SIG-M5 treated with dmso at 0.1 percent for 504 hours (cell line): ENCODE results near the gene RUNX1.

Experiments used
- DNase-seq: peaks from one replicate; lab custom pipeline; 2025; ENCODE audit not compliant: unreplicated experiment; lab: John Stamatoyannopoulos, UW

RUNX1 gene

GRCh38 chr21:35017256-35017655, 31.8 kb downstream of the RUNX1 start:
- DNase-seq: no peak

GRCh38 chr21:35016517-35017188, 32.4 kb downstream of the RUNX1 start:
- no peak for DNase-seq

- DNase-seq: no peak
These were observed 33.0 kb downstream of the RUNX1 start for GRCh38 chr21:35016071-35016470.

GRCh38 chr21:35015435-35016024, 33.6 kb downstream of the RUNX1 start:
- peak; percentile 15 for DNase-seq

DNA sequence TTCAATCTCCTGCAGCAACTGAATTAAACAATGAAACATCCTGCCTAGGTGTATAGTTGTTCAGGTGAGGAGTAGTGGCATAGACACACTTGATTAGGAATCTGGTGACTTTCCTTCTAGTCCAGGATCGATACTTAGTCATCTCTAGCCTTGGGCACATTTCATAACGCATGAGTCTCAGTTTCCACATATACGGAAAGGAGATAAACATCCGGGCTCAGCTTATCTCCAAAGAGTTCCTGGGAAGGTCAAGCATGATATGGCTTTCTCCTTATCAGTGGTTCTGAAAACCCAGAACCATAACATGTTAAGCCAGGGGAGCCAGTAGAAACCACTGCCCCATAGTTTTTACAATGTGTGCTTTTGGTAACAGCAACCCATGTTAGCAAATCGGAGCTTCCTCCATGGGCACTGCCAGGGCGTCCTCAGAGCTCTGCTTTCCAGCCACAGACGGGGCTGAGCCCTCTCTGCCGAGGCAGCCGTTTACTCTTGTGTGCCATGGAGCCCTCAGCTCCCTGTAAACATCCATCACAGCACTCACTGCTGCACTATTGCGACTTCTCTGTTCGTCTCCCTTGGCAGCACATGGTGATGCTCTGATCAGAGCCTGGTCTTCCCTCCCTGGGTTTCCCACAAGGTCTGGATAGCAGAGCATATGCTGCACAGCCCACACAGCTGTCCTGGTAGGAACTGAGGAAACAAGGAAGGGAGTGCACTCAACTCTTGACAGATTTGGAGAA, 34.6 kb downstream of the RUNX1 start:
- no peak for DNase-seq

DNA sequence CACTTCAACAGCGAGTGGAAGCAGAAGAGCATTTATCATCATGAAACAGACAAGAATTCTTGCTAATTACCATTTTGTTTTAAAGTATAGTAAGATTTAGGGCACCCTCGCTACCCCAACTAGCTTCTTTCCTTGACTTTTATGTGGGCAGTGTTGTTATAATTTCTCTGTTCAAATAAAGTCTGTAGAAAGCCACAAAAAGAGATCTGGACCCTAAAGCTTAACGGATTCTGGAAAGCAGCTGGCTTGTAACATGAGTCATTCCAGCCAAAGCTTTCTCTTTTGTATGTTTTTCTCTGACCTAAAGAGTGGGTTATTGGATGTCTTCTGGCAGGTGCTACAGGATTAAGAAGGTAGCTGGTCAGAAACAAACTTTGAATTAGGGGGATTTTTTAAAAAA, 37.4 kb downstream of the RUNX1 start:
- no peak for DNase-seq

- no peak for DNase-seq
These were observed 38.7 kb downstream of the RUNX1 start for GRCh38 chr21:35010447-35010846.

DNA sequence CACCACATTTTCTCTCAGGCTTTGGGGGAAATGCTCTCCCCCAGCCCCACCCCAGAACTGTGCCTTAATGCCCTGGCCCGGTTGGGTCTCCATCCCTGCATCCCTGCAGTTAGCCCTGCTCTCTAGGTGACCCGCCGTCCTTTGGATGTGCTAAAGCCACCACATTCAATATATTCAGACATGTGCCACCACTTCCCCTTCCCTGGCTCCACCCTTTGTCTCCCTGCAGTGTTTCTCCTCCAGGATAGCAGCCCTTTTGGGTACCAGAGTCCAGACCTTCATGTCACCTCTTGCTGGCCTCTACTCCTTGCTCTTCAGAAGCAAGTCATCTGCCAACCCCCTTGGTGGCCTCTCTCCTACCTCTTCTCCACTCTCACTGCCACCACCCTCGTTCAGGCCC, 41.8 kb downstream of the RUNX1 start:
- DNase-seq: no peak

DNA sequence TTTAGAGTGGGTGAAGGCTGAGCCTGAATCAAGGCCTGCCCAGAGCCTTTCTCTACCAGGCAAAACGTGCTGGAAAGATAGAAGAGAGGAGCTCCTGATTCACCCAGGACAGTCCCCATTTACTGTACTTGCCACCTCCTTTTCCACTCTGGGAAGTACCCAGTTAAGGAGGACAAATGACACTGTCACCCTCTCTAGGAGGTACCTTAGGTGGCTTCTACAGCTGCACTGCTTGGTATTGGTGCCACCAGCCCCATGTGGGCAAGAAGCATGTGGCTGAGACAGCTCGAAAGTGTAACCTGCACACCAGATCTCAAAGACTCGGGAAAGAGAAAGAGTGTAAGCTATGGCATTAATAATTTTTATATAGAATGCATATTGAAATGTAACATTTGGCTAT, 42.3 kb downstream of the RUNX1 start:
- no peak for DNase-seq

- no peak for DNase-seq
These were observed 42.9 kb downstream of the RUNX1 start for GRCh38 chr21:35006248-35006647.

- no peak for DNase-seq
These were observed 43.4 kb downstream of the RUNX1 start for GRCh38 chr21:35005560-35006224.

GRCh38 chr21:35005077-35005476, 44.0 kb downstream of the RUNX1 start:
- no peak for DNase-seq

GRCh38 chr21:35004314-35004713, 44.8 kb downstream of the RUNX1 start:
- no peak for DNase-seq

- no peak for DNase-seq
These were observed 46.0 kb downstream of the RUNX1 start for GRCh38 chr21:35002879-35003722.

DNA sequence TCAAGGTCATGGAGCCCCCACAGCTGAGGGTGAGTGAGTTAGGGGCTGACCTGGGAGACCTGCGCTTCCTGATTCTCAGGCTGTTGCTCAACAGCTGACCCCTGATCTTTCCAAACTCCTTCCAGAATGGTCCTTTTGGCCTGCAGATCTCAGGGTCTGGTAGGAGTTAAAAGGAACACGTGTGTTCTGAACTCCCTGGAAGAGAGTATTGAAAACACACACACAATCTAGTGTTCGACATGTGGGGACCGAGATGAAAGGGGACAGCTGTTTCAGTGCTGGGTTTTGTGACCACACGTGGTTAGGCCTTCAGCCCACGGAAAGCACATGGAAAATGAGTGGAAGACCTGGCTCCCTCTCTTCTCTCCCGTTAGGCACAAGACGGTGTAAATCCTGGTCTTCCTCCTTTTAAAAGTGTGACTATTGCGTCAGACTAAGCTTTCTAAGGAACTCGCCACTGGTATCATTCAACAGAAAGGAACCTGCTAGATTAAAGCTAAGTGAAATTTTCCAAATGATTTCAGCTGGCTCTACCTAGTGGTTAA, 49.6 kb downstream of the RUNX1 start:
- DNase-seq: no peak

DNA sequence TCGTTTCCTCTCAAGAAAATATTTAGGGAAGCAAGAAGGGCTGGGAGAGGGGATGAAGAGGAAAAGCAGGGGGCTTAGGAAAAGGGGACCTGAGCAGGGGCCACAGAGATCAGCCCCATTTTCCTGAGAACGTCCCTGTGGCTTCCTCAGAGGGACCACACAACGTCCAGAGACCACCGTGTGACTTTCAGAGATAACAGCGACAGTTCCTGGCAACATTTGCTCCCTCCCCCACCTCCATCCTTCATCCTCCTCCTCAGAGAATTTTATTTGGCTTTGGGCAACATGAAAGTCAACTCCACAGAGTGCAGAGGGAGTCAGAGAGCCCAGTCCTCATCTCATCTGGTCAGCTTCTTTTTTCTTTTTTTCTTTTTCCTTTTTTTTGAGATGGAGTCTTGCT, 50.9 kb downstream of the RUNX1 start:
- no peak for DNase-seq

DNA sequence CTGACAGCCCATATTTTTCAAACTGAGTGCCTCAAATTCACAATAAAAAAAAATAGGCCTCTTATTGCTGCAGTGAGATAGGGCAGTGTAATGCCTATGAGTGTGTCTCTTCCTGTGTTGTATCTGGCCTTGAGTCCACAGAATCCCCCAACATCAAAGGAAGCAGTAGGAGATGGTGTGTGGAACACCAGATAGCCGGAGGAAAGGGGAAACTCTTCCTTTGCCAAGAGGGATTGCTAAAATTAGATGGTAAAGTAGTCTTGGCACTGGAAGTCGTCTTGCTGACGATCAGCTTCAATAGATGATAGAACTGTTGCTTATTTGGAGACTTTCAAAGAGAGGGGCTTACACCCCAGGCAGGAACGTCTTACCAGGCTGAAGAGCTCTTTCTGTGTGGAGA, 51.8 kb downstream of the RUNX1 start:
- DNase-seq: no peak

DNA sequence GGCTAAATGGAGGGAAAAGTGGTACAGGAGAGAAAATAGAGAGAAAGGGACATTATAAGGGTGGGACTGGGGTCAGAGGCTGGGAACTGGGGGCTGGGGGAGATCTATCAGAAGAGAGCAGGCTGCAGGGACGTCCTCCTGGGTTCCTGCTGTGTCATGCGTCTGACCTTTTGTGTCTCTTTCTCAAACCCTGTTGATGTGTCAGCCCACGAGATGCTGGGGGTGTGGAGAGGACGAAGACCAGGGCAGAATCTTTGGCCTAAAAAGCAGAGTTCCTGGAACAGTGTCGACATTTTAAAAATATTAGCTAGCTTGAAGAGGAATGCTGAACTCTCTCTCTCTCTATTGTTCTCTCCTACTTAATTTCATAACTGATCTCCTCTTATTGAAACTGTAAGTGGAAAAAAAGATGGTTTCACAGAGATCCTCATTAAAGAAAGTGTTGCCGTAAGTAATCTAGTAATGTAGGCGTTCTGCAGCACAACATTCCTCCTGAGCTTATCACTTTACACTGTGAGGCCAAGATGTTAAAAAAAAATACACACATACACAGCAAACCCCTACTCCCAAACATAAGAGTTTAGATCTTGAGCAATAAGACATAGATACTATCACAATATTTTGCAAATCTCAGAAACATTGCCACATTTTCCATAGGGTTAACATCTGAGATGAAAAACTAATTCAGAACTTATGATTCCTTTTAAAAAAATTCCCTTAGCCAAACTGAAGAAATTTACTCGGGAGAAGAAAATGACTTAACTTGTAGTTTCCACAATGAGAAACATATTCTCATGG, 52.6 kb downstream of the RUNX1 start:
- DNase-seq: no peak

GRCh38 chr21:34995979-34996303, 53.2 kb downstream of the RUNX1 start:
- DNase-seq: no peak
